Smooth muscle cell (in vitro differentiated cells): Measurements from ENCODE around the gene CDH4. TPM values are rescaled to one million over a fixed set of nuclear protein-coding genes. Genes with fewer than 3 reads are reported as not detected.

ENCODE experiments used
- DNase-seq: peaks from one replicate; lab custom pipeline; 2025; ENCODE audit not compliant: unreplicated experiment; lab: John Stamatoyannopoulos, UW
- H2AFZ ChIP-seq: fragments of 200-600 bp; sonication (generic); 2 replicates; pipeline ENCODE4 v1.6.0; 2016; ENCODE audit warnings: antibody characterized with exemption, low read depth, mild to moderate bottlenecking
- H3F3A ChIP-seq: fragments of 200-600 bp; sonication (generic); 2 replicates; pipeline ENCODE4 v1.6.0; 2017; ENCODE audit warnings: antibody characterized with exemption, low read depth
- H3K27ac ChIP-seq: fragments of 200-600 bp; sonication (generic); 2 replicates; pipeline ENCODE4 v1.5.1; 2016; ENCODE audit warnings: low read depth, mild to moderate bottlenecking
- H3K27me3 ChIP-seq: fragments of 200-600 bp; sonication (generic); 2 replicates; pipeline ENCODE4 v1.6.1; 2016; ENCODE audit warnings: low read depth, mild to moderate bottlenecking
- H3K36me3 ChIP-seq: fragments of 200-600 bp; sonication (generic); 2 replicates; pipeline ENCODE4 v1.5.1; 2016; ENCODE audit warnings: low read depth
- H3K4me1 ChIP-seq: fragments of 200-600 bp; sonication (generic); 2 replicates; pipeline ENCODE4 v1.5.1; 2016; ENCODE audit warnings: low read depth
- H3K4me2 ChIP-seq: fragments of 200-600 bp; sonication (generic); 2 replicates; pipeline ENCODE4 v1.6.0; 2016; ENCODE audit warnings: mild to moderate bottlenecking
- H3K4me3 ChIP-seq: fragments of 200-600 bp; sonication (generic); 2 replicates; pipeline ENCODE4 v1.5.1; 2016; ENCODE audit warnings: mild to moderate bottlenecking
- H3K79me2 ChIP-seq: fragments of 200-600 bp; sonication (generic); 2 replicates; pipeline ENCODE4 v1.6.0; 2016; ENCODE audit warnings: low read depth, mild to moderate bottlenecking
- H3K9ac ChIP-seq: fragments of 200-600 bp; sonication (generic); 2 replicates; pipeline ENCODE4 v1.6.0; 2016; ENCODE audit warnings: low read depth
- H3K9me3 ChIP-seq: fragments of 200-600 bp; sonication (generic); replicated peaks from 2 replicates; pipeline ENCODE4 v1.5.1; 2016; ENCODE audit warnings: low read depth
- H4K20me1 ChIP-seq: fragments of 200-600 bp; sonication (generic); 2 replicates; pipeline ENCODE4 v1.6.0; 2016; ENCODE audit warnings: low read depth
- WGBS: methylation state at CpG from one replicate; pipeline ENCODE4 v1.1.7; 2016; ENCODE audit warnings: low lambda C conversion rate; 5-methylcytosine and 5-hydroxymethylcytosine counted together
- polyA plus RNA-seq: library from polyadenylated mRNA; unstranded; fragments of >200 nt; fragmentation: Nextera tagmentation; extraction: Ambion mirVana; gene quantifications from 2 replicates; pipeline ENCODE4 v1.2.1, GENCODE V29; 2016
- total RNA-seq: library from RNA; depleted of rRNA; stranded (reverse); fragments of >200 nt; gene quantifications from 2 replicates; pipeline ENCODE4 v1.2.3, GENCODE V29; 2014
- TF ChIP-seq, protein P1 (sequence below): fragments of 200-600 bp; sonication (generic); IDR thresholded peaks from 2 replicates; pipeline ENCODE4 v1.5.1; 2017; ENCODE audit warnings: borderline replicate concordance, mild to moderate bottlenecking, antibody characterized with exemption; ENCODE audit not compliant: insufficient read depth, poor library complexity, severe bottlenecking

CDH4 gene
- total and polyA plus RNA-seq, 2 experiments from 2014 or later, result 0.03 to 0.04 TPM

- Histone ChIP-seq H3K27ac (no peak overlapping the region), H3K79me2 (no peaks in the 10 kb centered on the region), H3K27me3 (no peaks in the 10 kb centered on the region), H3K9ac (no peak overlapping the region), H2AFZ (no peak overlapping the region), H4K20me1 (no peaks in the 10 kb centered on the region), H3F3A (no peaks in the 10 kb centered on the region), H3K4me1 (no peaks in the 10 kb centered on the region), H3K9me3 (no peaks in the 10 kb centered on the region), H3K4me2 (no peak overlapping the region), H3K36me3 (no peaks in the 10 kb centered on the region), H3K4me3 (no peak overlapping the region)
- TF ChIP-seq, protein P1, sequence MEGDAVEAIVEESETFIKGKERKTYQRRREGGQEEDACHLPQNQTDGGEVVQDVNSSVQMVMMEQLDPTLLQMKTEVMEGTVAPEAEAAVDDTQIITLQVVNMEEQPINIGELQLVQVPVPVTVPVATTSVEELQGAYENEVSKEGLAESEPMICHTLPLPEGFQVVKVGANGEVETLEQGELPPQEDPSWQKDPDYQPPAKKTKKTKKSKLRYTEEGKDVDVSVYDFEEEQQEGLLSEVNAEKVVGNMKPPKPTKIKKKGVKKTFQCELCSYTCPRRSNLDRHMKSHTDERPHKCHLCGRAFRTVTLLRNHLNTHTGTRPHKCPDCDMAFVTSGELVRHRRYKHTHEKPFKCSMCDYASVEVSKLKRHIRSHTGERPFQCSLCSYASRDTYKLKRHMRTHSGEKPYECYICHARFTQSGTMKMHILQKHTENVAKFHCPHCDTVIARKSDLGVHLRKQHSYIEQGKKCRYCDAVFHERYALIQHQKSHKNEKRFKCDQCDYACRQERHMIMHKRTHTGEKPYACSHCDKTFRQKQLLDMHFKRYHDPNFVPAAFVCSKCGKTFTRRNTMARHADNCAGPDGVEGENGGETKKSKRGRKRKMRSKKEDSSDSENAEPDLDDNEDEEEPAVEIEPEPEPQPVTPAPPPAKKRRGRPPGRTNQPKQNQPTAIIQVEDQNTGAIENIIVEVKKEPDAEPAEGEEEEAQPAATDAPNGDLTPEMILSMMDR, result no peak
- no peak for DNase-seq
- WGBS, result 97% methylated on average over 33 of the region's 33 CpGs
Observed at GRCh38 chr20:61697666-61698597, 445.9 kb downstream of the CDH4 start.

- no peaks in the 10 kb centered on the region for H3K79me2 ChIP-seq
- DNase-seq, result no peak
- 94% methylated on average over 25 of the region's 25 CpGs for WGBS
- no peak overlapping the region for H2AFZ ChIP-seq
- TF ChIP-seq, protein P1, result no peak
- no peak overlapping the region for H3K4me3 ChIP-seq
- H3K9me3 ChIP-seq, result no peaks in the 10 kb centered on the region
- H3K4me1 ChIP-seq, result no peaks in the 10 kb centered on the region
- H4K20me1 ChIP-seq, result no peaks in the 10 kb centered on the region
- H3K27me3 ChIP-seq, result no peaks in the 10 kb centered on the region
- no peaks in the 10 kb centered on the region for H3F3A ChIP-seq
- no peak overlapping the region for H3K27ac ChIP-seq
- H3K36me3 ChIP-seq, result no peaks in the 10 kb centered on the region
- H3K9ac ChIP-seq, result no peak overlapping the region
- H3K4me2 ChIP-seq, result no peak overlapping the region
Observed at GRCh38 chr20:61698598-61699494, 446.8 kb downstream of the CDH4 start.

DNA sequence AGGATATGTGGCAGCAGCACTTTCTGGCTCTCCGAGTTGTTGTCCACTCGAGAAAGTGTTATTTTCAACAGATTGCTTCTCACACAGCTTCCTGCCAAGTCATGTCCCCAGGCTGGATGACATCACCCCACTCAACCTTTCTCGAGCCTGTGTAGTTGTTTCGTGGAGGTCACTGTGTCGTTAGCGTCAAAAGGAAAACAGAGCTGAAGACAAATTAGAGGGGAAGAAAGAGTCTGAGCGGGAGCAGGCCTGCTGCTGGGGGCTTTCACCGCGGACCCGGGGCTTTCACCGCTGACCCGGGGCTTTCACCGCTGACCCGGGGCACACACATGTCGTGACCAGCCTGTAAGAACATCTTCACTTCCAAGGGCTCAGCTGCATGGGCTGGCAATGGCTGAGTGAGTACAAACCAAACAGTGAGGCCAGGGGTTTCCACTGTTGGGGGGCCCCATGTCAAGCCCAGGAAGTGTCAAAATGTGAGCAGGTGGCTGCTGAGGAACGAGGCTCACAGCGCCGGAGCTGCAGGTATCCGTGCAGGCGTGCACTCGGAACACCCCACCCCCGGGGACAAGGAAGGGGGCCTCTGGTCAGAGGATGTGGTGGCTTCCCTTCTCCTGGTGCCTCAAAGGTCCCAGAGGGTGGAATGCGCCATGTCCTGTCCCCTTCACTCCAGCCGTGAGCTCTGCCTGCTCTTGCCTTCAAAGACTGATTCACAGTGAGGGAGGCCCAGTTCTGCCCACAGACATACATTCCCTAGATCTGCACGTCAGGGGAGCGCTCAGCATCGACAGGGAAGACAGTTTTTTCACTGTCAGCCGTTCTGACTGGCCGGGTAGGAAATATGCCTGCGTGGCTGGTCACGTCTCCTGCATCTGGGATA is 447.7 kb downstream of the CDH4 start:
- no peaks in the 10 kb centered on the region for H3K36me3 ChIP-seq
- no peak overlapping the region for H2AFZ ChIP-seq
- no peak overlapping the region for H3K9ac ChIP-seq
- H3F3A ChIP-seq, result no peaks in the 10 kb centered on the region
- DNase-seq, result no peak
- no peaks in the 10 kb centered on the region for H3K27me3 ChIP-seq
- no peaks in the 10 kb centered on the region for H3K4me1 ChIP-seq
- no peak overlapping the region for H3K27ac ChIP-seq
- H4K20me1 ChIP-seq, result no peaks in the 10 kb centered on the region
- no peak overlapping the region for H3K4me3 ChIP-seq
- 68% methylated on average over 31 of the region's 31 CpGs for WGBS
- H3K9me3 ChIP-seq, result no peaks in the 10 kb centered on the region
- no peaks in the 10 kb centered on the region for H3K79me2 ChIP-seq
- TF ChIP-seq, protein P1, result no peak
- no peak overlapping the region for H3K4me2 ChIP-seq
